Uterus (tissue), 2 donors: ENCODE results near the gene ATP5F1A.

Source experiments
- CTCF ChIP-seq, 4 experiments: fragments of 200-600 bp in 2 of 4; fragments of 450-650 bp in 2 of 4; sonication (generic) in 2 of 4; IDR thresholded peaks; one replicate each; pipeline ENCODE4 v1.5.1; 2016 to 2019; ENCODE audit warnings: antibody characterized with exemption in 4 of 4, mild to moderate bottlenecking in 2 of 4, moderate library complexity in 1 of 4
- POLR2A ChIP-seq, 2 donors: fragments of 450-650 bp; IDR thresholded peaks; one replicate each; pipeline ENCODE4 v1.6.1; 2016; ENCODE audit warnings: antibody characterized with exemption in 2 of 2, mild to moderate bottlenecking in 1 of 2, moderate library complexity in 1 of 2

- TF ChIP-seq POLR2A (IDR thresholded peaks at IDR 0.05) (no peak), CTCF (IDR thresholded peaks at IDR 0.05) (no peak)
Measured at GRCh38 chr18:46068763-46069162, 29.3 kb downstream of the ATP5F1A start.
